ENCODE results near the gene NFE2.
A peak's percentile ranks its signal among the peaks of the same experiment; 100 is the strongest.
"Not testable (repeated sequence)": the region's sequence is repeated elsewhere in the genome, so short reads cannot be mapped to it uniquely, and the experiment has no call there.

NFE2 gene

GRCh38 chr12:54300732-54301427 is at the start of gene NFE2:
Gene NFE2 (minus strand): TSS chr12:54301015. CDS start chr12:54295248, 5,767 bp downstream.
- DNase-seq, result peak; percentile 56

GRCh38 chr12:54349679-54350078 is 48.9 kb upstream of the NFE2 start:
- DNase-seq, result no peak

- DNase-seq, result no peak
Observed at GRCh38 chr12:54349036-54349435, 48.2 kb upstream of the NFE2 start.

GRCh38 chr12:54341378-54342300 is 40.8 kb upstream of the NFE2 start:
- DNase-seq, result no peak

GRCh38 chr12:54340846-54341245 is 40.0 kb upstream of the NFE2 start:
- DNase-seq, result no peak

- DNase-seq, result no peak
Observed at GRCh38 chr12:54338698-54339296, 38.0 kb upstream of the NFE2 start.

GRCh38 chr12:54337854-54338650 is 37.2 kb upstream of the NFE2 start:
- DNase-seq, result no peak

GRCh38 chr12:54337280-54337842 is 36.5 kb upstream of the NFE2 start:
- no peak for DNase-seq

- DNase-seq, result no peak
Observed at GRCh38 chr12:54333420-54334034, 32.7 kb upstream of the NFE2 start.

- no peak for DNase-seq
Observed at GRCh38 chr12:54331461-54331860, 30.6 kb upstream of the NFE2 start.

GRCh38 chr12:54330442-54330841 is 29.6 kb upstream of the NFE2 start:
- DNase-seq, result no peak

GRCh38 chr12:54329759-54330158 is 28.9 kb upstream of the NFE2 start:
- no peak for DNase-seq

- no peak for DNase-seq
Observed at GRCh38 chr12:54328595-54329337, 28.0 kb upstream of the NFE2 start.

- DNase-seq, result not testable (repeated sequence)
Observed at GRCh38 chr12:54325442-54326109, 24.8 kb upstream of the NFE2 start.

- peak; percentile 100 for DNase-seq
Observed at GRCh38 chr12:54324617-54325441, 24.0 kb upstream of the NFE2 start, which contains the start of gene COPZ1. Gene COPZ1 (plus strand): TSS chr12:54325131. CDS start chr12:54325164, 33 bp downstream.

- DNase-seq, result no peak
Observed at GRCh38 chr12:54321363-54321762, 20.5 kb upstream of the NFE2 start.

GRCh38 chr12:54312309-54312708 is 11.5 kb upstream of the NFE2 start:
- DNase-seq, result not testable (repeated sequence)

GRCh38 chr12:54311051-54311450 is 10.2 kb upstream of the NFE2 start:
- no peak for DNase-seq

- DNase-seq, result no peak
Observed at GRCh38 chr12:54306925-54307741, 6.3 kb upstream of the NFE2 start.
